Sigmoid colon (tissue), 4 donors: ENCODE measurements around the gene PEX10.

Experiments
- POLR2A ChIP-seq, 2 donors: fragments of 450-650 bp; IDR thresholded peaks; one replicate each; pipeline ENCODE4 v1.6.1; 2016; ENCODE audit warnings: antibody characterized with exemption in 2 of 2, mild to moderate bottlenecking in 2 of 2, moderate library complexity in 2 of 2
- POLR2AphosphoS5 ChIP-seq, 4 donors: sonication (generic); formaldehyde crosslinking; IDR thresholded peaks; one replicate each; pipeline ENCODE4 v1.6.1; 2017; ENCODE audit warnings: antibody characterized with exemption in 4 of 4
- TF ChIP-seq, protein P1 (sequence below), 4 experiments: fragments of 450-650 bp in 3 of 4; fragments of 200-600 bp in 1 of 4; IDR thresholded peaks; one replicate each; pipeline ENCODE4 v1.5.1; 2016 to 2019; ENCODE audit warnings: antibody characterized with exemption in 4 of 4, mild to moderate bottlenecking in 3 of 4, moderate library complexity in 2 of 4

DNA sequence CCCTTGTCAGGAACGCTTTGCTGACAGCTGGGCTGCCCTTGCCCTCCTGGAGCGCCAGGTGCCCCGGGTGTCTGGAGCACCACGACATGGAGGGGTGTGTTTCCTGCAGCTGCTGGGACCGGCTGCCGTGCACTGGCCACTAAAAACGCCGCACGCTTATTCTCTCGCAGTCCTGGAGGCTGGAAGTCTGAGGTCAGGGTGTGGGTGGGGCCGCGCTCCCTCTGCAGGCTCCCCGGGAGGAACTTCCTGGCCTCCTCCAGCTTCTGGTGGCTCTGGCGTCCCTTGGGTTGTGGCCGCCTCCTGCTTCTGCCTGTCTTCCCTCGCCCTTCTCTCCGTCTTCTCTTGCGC, 35.7 kb upstream of the PEX10 start:
- TF ChIP-seq, protein P1, sequence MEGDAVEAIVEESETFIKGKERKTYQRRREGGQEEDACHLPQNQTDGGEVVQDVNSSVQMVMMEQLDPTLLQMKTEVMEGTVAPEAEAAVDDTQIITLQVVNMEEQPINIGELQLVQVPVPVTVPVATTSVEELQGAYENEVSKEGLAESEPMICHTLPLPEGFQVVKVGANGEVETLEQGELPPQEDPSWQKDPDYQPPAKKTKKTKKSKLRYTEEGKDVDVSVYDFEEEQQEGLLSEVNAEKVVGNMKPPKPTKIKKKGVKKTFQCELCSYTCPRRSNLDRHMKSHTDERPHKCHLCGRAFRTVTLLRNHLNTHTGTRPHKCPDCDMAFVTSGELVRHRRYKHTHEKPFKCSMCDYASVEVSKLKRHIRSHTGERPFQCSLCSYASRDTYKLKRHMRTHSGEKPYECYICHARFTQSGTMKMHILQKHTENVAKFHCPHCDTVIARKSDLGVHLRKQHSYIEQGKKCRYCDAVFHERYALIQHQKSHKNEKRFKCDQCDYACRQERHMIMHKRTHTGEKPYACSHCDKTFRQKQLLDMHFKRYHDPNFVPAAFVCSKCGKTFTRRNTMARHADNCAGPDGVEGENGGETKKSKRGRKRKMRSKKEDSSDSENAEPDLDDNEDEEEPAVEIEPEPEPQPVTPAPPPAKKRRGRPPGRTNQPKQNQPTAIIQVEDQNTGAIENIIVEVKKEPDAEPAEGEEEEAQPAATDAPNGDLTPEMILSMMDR (IDR thresholded peaks at IDR 0.05): no peak
- TF ChIP-seq POLR2A (IDR thresholded peaks at IDR 0.05) (no peak), POLR2AphosphoS5 (IDR thresholded peaks at IDR 0.05) (no peak)
